HUES6 (cell line): ENCODE data around the gene METTL4.

ENCODE experiments used
- H3K27ac ChIP-seq: 2 replicates; pipeline ENCODE4 v1.7.0; 2013; ENCODE audit warnings: low read depth, mild to moderate bottlenecking, low read length, inconsistent platforms
- H3K27me3 ChIP-seq: 2 replicates; pipeline ENCODE4 v1.6.1; 2013; ENCODE audit warnings: low read length; ENCODE audit not compliant: control insufficient read depth, insufficient read depth
- H3K36me3 ChIP-seq: 2 replicates; pipeline ENCODE4 v1.6.1; 2013; ENCODE audit warnings: low read length; ENCODE audit not compliant: control insufficient read depth, insufficient read depth
- H3K4me1 ChIP-seq: 2 replicates; pipeline ENCODE4 v1.6.1; 2013; ENCODE audit warnings: low read length; ENCODE audit not compliant: control insufficient read depth, insufficient read depth
- H3K4me3 ChIP-seq: 2 replicates; pipeline ENCODE4 v1.5.1; 2013; ENCODE audit warnings: low read depth, low read length
- H3K9ac ChIP-seq: one replicate; pipeline ENCODE4 v1.6.1; 2013; ENCODE audit warnings: mild to moderate bottlenecking, low read length
- H3K9me3 ChIP-seq: 2 replicates; pipeline ENCODE4 v1.6.1; 2013; ENCODE audit warnings: low read depth, low read length; ENCODE audit not compliant: control insufficient read depth, insufficient read depth

Gene METTL4, protein sequence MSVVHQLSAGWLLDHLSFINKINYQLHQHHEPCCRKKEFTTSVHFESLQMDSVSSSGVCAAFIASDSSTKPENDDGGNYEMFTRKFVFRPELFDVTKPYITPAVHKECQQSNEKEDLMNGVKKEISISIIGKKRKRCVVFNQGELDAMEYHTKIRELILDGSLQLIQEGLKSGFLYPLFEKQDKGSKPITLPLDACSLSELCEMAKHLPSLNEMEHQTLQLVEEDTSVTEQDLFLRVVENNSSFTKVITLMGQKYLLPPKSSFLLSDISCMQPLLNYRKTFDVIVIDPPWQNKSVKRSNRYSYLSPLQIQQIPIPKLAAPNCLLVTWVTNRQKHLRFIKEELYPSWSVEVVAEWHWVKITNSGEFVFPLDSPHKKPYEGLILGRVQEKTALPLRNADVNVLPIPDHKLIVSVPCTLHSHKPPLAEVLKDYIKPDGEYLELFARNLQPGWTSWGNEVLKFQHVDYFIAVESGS

DNA sequence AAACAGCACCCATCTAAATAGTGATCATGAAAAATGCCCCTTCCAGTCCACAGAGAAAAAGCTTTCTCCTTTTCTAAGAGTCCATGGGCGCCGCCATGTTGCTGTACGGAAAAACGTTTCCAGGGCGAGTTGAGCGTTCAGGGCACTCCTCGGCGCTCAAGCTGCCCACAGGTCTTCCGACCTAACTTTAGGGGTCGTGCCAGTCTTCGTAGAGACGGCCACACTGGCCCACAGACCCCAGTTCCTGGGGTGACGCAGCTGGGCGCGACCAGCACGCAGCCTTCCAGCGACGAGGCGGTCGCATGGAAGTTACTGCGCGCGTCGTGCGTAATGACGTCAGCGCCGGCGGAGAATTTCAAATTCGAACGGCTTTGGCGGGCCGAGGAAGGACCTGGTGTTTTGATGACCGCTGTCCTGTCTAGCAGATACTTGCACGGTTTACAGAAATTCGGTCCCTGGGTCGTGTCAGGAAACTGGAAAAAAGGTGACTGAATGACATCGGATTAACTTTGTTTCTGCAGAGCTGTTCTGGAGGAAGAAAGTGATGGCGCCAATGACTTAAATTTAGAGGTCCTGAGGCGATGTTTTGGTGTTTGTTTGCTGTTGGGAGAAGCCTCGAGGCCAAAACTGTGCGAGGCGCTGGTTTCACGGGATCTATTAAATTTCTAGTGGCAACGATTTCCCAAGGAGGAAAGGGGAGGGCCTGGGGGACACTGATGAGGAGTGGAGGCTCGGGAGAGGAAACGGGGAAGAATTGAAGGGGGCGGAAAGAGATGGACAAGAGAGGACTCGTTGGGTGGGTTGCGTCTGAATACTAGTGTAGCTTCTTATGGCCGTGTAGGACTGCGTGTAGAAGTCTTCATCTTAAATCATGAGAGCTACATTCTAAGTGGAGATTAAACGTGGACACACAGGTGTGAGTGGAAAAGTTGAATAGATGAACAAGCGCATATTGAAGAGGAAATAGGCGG, at the start of gene METTL4, which contains the start of gene NDC80:
Gene METTL4 (minus strand): TSS at position 306 of the 971 bp plus-strand sequence. CDS start 4,289 bp downstream, outside the sequence.
Gene NDC80 (plus strand): TSS at position 358 of the 971 bp plus-strand sequence. CDS start 1,429 bp downstream, outside the sequence.
- Histone ChIP-seq H3K27ac (peak within 1 kb of the TSS; percentile 99), H3K4me3 (peak within 1 kb of the TSS; percentile 94), H3K4me1 (peaks cover 16% of the 10 kb centered on the region), H3K36me3 (peaks cover 31% of the 10 kb centered on the region), H3K27me3 (no peaks in the 10 kb centered on the region), H3K9ac (peak within 1 kb of the TSS; percentile 99), H3K9me3 (no peaks in the 10 kb centered on the region)

DNA sequence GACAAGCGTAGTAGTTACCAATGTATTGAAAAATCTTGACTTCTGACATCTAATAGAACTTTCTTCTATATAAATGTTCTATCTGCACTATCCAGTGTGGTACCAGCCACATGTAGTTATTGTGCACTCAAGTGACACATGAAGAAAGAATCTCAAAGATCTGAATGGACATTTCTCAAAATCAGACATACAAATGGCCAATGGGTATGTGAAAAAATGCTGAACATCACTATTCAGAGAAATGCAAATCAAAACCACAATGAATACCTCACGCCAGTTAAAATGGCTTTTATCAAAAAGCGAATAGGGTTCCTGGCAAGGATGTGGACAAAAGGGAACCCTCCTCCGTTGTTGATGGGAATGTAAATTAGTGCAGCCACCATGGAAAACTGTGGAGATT, 46.7 kb upstream of the METTL4 start:
- peaks cover 36% of the 10 kb centered on the region for H3K36me3 ChIP-seq
- H3K9me3 ChIP-seq, result no peaks in the 10 kb centered on the region
- no peaks in the 10 kb centered on the region for H3K27me3 ChIP-seq
- no peak overlapping the region for H3K9ac ChIP-seq
- H3K27ac ChIP-seq, result no peak overlapping the region
- H3K4me3 ChIP-seq, result no peak overlapping the region
- H3K4me1 ChIP-seq, result no peaks in the 10 kb centered on the region

DNA sequence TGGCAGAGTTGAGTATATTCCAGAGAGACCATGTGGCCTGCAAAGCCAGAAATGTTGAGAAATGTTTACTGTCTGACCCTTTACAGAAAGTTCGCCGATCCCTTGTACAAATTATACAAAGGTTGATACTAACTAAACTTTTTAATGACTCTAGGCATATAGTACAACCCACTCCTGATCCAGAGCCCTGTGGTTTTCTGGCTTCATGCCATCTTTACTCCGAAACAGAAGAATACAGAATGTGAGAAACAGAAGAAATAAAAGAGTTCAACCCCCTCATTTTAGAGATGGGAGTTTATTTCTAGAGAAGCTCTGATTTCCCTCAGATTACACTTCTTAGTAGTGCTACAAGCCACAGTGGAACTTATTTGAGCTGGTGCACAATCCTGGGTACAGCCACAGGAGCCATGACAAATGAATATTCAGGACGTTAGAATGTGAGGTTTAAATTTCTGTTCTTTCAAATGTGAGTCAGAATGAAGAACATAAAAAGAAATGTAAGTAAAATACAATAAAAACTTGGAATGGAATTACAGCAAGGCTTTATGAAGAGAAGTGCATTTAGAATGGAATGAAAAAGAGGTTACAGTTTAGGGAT, 46.2 kb upstream of the METTL4 start:
- H3K9me3 ChIP-seq, result no peaks in the 10 kb centered on the region
- no peaks in the 10 kb centered on the region for H3K27me3 ChIP-seq
- H3K27ac ChIP-seq, result no peak overlapping the region
- no peak overlapping the region for H3K9ac ChIP-seq
- H3K4me1 ChIP-seq, result no peaks in the 10 kb centered on the region
- H3K36me3 ChIP-seq, result peaks cover 41% of the 10 kb centered on the region
- no peak overlapping the region for H3K4me3 ChIP-seq

DNA sequence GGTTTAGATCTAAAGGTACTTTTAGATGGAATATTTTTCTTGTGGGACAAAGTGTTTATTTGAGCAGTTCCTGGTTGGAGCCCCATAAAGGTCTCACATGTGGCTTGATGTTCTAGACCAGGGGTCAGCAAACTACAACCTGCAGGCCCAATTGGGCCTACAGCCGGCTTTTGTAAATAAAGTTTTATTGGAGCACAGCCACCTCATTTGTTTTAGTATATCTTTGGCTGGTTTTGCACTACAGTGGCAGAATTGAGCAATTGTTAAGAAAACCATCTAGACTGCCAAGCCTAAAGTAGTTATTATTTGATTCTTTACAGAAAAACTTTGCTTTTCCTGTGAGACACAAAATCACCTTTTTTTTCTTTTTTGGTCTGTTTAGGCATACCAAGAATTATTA, 41.7 kb upstream of the METTL4 start:
- Histone ChIP-seq H3K4me1 (no peaks in the 10 kb centered on the region), H3K9me3 (no peaks in the 10 kb centered on the region), H3K9ac (no peak overlapping the region), H3K27me3 (no peaks in the 10 kb centered on the region), H3K36me3 (peaks cover 84% of the 10 kb centered on the region), H3K4me3 (no peak overlapping the region), H3K27ac (no peak overlapping the region)

DNA sequence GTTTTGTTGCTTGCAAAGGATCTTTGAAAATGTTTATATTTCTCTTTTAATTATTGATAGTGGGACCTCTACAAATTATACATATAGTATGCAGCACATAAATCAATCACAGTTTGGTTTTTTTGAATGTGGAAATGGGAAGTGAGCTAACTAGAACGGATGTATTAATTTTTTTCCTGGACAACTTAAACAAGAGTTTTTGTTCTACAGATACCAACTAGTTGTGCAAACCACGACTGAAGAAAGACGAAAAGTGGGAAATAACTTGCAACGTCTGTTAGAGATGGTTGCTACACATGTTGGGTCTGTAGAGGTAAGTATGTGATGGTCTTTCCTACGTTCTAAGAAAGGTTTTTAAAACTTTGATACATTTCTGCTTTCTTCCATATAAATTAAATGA, 39.2 kb upstream of the METTL4 start:
- no peaks in the 10 kb centered on the region for H3K4me1 ChIP-seq
- no peak overlapping the region for H3K27ac ChIP-seq
- no peak overlapping the region for H3K9ac ChIP-seq
- H3K36me3 ChIP-seq, result peaks cover 86% of the 10 kb centered on the region
- H3K9me3 ChIP-seq, result no peaks in the 10 kb centered on the region
- no peak overlapping the region for H3K4me3 ChIP-seq
- no peaks in the 10 kb centered on the region for H3K27me3 ChIP-seq

DNA sequence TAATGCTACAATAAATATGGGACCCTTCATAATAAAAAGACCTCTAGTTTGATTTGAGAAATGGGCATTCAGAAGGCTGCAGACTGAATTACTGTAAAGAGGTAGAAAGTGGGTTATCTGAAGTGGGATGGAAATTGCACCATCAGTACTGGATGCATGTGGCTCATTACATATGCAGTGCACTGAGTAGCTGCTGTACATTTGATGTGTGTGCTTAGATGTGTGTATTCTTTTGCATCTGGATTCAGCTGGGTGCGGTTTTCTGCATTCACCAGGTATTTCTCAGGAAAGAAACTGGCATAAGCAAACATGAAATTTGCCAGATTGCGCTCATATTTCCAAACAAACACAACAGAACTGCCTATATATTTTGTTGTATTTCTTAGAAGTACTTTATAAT, 38.3 kb upstream of the METTL4 start:
- H3K36me3 ChIP-seq, result peaks cover 86% of the 10 kb centered on the region
- no peaks in the 10 kb centered on the region for H3K27me3 ChIP-seq
- H3K4me3 ChIP-seq, result no peak overlapping the region
- H3K9ac ChIP-seq, result no peak overlapping the region
- H3K27ac ChIP-seq, result no peak overlapping the region
- no peaks in the 10 kb centered on the region for H3K4me1 ChIP-seq
- no peaks in the 10 kb centered on the region for H3K9me3 ChIP-seq

DNA sequence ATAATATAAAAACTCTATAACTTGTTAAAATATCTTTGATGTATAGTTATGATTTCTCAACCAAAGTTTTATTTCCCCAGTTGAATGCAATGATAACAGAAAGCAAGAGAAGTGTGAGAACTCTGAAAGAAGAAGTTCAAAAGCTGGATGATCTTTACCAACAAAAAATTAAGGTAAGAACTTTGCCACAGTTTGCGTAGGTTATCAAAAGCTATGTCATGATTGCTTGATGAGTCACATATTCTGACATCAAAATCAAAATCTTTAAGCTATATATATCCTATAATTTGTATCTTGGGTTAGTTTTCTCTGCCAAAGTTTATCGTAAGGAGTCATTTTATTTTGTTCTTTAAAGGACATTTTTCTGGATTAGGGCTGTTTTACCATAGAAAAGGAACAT, 35.0 kb upstream of the METTL4 start:
- Histone ChIP-seq H3K4me1 (no peaks in the 10 kb centered on the region), H3K27me3 (no peaks in the 10 kb centered on the region), H3K27ac (no peak overlapping the region), H3K9me3 (no peaks in the 10 kb centered on the region), H3K4me3 (no peak overlapping the region), H3K9ac (no peak overlapping the region), H3K36me3 (peaks cover 85% of the 10 kb centered on the region)

DNA sequence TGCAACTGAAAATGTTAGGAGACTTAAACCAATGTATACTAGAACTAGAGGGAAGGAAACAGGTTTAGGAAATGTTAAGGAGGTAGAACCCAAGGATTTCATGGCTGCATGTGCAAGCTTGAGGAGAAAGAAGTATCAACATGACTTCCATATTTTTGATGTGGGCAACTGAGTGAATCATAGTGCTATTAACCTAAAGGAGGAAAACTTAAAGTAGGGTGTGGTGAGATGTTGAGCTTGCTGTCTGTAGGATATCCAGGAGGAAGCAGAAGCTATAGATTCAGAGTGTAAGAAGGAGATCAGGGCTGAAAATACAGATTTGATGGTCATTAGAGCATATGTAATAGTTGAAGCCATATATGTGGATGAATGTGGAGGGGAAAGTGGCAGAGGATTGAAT, 31.5 kb upstream of the METTL4 start:
- Histone ChIP-seq H3K4me1 (no peaks in the 10 kb centered on the region), H3K9ac (no peak overlapping the region), H3K27me3 (no peaks in the 10 kb centered on the region), H3K4me3 (no peak overlapping the region), H3K9me3 (no peaks in the 10 kb centered on the region), H3K27ac (no peak overlapping the region), H3K36me3 (peaks cover 88% of the 10 kb centered on the region)

DNA sequence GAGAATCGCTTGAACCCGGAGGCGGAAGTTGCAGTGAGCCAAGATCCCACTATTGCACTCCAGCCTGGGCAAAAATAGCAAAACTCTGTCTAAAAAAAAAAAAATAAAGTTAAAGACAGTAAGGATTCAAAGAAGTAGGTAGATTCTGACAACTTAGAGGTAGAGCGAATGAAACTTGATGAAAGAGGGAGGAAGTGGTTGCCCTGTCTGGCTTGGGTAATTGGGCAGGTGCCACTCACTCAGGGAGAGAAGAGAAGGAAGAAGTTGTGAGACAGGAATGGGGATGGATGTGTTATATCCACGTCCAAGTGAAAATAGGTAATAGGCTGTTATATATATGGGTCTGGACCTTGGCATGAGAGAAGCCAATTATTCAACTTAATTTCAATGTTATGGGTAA, 26.3 kb upstream of the METTL4 start:
- no peaks in the 10 kb centered on the region for H3K9me3 ChIP-seq
- peaks cover 86% of the 10 kb centered on the region for H3K36me3 ChIP-seq
- no peak overlapping the region for H3K27ac ChIP-seq
- H3K4me1 ChIP-seq, result no peaks in the 10 kb centered on the region
- H3K27me3 ChIP-seq, result no peaks in the 10 kb centered on the region
- no peak overlapping the region for H3K9ac ChIP-seq
- no peak overlapping the region for H3K4me3 ChIP-seq

DNA sequence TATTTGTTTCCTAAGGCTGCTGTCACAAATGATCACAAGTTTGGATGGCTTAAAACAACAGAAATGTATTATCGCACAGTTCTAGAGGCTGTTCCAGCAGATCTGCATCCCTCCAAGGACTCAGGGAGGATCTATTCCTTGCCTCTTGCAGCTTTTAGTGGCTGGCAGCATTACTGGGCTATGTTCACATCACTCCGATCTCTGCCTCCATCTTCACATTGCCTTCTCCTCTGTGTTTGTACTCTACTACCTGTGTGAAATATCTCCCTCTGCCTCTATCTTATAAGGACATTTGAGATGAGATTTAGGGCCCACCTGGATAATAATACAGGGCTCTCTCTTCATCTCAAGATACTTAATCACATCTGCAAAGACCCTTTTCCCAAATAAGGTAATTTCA, 19.0 kb upstream of the METTL4 start:
- Histone ChIP-seq H3K27ac (no peak overlapping the region), H3K36me3 (peaks cover 91% of the 10 kb centered on the region), H3K27me3 (no peaks in the 10 kb centered on the region), H3K9ac (no peak overlapping the region), H3K4me3 (no peak overlapping the region), H3K4me1 (no peaks in the 10 kb centered on the region), H3K9me3 (no peaks in the 10 kb centered on the region)
